GM21576 (cell line): Measurements from ENCODE around the gene FLT4.

Source experiments
- ATAC-seq: cut with Tn5 transposase; IDR thresholded peaks from one replicate; pipeline ENCODE4 v1.9.1; 2021; ENCODE audit warnings: mild to moderate bottlenecking, moderate library complexity; ENCODE audit not compliant: unreplicated experiment

FLT4 gene

DNA sequence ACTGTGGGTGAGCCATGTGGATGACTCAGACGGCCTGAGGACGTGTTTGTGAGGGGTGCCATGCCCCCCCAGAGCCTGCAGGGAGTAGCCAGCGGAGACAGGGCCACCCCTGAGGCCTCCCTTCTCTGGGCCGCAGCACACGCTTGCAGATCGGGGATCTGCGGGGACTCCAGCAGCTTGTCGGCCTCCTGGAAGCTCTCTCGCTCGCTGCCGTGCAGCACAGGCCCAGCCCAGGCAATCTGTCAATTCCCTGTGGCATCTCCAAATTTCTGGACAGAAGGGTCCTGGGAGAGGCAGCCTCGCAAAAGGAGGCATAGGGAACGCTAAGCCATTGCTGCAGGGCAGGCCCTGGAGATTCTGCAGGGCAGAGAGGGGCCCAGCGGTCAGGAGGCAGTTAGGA is 21.2 kb downstream of the FLT4 start:
- ATAC-seq = no peak

DNA sequence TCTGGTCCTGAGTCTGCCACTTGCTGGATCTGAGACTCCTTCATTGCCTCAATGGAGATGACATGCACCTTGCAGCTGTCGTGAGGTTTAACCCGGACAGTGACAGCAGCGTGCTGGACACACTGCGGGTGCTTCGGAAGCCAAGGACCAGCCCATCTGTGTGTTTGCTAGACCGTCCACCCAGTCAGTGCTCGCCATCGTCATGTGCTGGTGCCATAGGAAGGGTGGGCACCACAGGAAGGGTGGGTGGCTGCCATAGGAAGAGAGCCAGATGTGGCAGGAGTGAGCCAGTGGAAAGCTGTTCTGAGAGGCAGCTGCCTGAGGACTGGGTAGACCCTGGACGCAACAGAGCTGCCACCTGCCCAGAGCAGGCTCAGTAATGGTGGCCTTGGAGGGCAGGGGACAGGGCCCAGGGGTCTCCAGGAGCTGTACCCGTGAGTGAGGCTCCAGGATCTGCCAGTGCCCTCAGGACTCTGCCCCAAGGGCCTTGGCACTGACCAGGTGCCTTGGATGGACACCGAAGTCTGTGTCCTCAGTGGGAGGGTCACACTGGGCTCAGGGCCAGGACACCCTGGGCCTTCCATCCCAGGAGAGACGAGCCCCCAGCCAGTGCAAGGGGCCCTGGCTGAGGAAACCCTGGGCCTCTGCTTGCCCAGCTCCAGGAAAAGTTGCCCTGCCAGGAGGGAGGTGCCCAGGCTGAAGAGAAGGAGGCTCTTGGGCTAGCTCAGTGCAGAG is 21.8 kb downstream of the FLT4 start:
- no peak for ATAC-seq

DNA sequence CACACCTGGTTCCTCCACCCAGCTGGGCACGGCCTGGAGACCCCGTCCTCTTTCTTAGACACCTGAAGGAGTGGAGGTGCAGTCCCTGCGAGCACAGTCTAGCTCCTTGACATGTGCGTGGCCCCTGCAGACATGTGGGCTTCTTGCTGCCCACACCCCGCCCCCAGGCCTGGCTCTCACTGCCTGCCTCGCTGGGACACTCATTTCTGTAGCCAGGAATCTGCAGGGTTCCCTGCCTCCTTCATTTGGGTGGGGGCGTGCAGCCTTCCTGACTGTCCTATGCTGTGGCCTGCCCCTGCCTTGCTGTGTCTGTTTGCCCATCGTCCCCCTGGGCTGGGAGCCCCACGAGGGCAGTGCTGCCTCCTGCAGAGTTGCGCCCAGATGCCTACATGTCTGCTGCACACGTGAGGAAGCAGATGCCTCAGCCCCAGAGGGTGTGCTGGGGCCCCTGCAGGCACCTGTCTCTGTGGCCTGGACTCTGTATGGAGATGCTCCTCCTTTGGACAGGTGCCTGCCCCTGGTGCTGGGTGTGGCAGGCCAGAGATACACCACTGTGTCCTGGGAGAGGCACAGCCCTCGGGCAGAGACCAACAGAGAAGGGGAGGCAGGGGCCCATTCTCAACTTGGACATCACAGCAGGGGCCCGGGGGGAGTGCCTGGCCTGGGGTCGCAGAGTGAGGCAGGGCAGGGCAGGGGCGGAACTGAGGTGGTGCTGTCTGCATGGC is 22.6 kb downstream of the FLT4 start:
- ATAC-seq = no peak

DNA sequence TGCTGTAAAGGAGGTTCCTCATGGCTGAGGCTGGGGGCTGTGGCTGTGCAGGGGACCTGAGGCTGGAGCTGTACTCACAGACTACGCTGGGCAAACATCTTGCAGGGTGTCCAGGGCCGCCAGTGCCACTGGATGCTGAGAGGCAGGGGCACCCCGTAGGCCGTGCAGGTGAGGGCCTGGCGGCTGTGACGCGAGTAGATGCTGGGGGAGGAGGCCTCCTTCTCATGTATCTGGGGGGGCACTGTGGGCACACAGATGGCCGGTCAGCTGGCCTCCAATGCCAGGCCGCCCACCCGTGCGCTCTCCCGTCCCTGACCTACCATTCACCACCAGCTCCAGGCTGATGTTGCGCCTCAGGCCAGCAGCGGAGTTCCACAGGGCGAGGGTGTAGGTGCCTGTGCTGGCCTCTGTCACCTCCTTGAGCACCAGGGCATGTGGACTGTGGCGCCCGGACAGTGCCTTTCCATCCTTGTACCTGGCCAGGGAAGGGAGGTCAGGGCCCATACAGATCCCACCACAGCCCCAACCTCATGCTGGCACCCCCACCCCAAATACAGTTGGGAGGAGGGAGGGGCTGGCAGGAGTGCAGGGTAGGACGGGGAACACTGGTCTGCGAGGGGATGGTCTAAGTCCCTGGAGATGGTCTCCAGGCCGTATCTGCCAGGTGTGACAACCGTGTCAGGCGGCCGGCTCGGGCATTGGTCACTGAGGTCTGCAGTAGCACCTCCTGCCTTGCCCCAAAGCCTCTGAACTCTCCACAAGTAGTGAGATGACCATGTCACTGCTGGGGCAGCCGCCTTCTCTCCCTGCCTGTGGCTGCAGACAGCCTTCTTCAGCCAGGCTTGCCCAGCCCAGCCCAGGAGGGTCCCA is 23.4 kb downstream of the FLT4 start:
- no peak for ATAC-seq

DNA sequence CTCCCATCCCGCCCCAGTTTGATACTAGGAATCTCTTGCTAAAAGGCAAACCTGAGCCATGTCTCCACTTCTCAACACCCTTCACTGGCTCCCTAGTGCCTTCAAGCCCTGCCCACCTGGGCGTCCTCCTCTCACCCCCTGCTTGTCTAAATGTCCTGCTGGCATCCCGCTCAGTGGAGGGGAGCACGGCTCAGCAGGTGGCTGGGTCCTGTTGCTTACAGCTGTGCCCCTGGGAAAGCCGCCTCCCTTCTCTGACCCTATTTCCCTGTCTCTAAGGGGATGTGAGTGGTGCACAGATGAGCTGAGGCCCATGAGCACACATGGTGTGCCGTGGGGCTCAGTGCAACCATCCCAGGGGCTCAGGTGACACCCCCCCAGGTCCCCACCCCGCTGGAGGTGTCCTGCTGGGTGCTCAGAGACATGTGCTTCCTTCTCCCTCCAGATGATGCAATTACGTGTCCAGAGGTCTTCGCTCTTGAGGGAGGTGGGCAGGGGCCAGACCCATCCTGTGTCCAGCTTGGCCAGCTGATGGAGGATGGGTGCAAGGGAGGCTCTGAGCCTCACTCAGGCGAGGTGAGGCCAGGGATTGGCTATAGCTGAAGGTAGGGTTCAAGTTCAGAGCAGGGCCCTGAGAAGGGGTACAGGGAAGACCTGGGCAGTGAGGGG is 24.1 kb downstream of the FLT4 start:
- no peak for ATAC-seq

DNA sequence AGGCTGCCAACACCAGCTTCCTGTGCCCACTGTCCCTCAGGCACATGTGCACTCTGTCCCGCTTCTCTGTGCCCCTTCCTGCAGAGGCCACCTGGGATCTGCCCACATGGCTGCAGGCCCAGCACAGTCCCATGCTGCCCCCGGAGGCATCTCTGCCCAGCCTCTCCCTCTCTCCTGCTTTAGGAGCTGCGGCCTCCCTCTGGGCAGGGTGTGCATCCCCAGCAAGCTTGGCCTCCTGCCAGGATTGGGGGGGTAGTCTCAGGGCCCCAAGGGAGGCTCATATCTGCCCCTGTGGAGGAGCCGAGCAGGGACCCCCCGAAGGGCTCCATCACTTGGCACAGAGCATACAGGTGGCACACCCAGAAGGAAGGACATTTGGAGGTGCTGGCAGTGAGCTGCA is 24.8 kb downstream of the FLT4 start:
- ATAC-seq = no peak

DNA sequence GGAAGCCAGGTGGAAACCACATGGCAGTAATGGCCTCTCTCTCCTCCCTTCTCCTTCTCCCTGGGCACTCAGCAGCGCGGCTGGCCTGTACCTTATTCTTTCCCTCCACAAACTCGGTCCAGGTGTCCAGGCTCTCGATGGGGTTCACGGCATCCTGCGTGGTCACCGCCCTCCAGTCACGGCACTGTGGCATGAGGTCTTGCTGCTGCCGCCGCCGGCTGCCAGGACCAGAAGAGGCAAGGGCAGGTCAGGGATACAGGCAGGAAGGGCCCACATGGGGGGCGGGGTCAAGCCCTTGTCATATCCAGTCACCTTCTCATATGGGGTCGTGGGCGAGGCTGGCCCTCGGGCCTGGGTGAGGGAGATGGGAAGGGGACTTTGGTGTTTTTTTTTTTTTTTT is 25.6 kb downstream of the FLT4 start:
- ATAC-seq = no peak

DNA sequence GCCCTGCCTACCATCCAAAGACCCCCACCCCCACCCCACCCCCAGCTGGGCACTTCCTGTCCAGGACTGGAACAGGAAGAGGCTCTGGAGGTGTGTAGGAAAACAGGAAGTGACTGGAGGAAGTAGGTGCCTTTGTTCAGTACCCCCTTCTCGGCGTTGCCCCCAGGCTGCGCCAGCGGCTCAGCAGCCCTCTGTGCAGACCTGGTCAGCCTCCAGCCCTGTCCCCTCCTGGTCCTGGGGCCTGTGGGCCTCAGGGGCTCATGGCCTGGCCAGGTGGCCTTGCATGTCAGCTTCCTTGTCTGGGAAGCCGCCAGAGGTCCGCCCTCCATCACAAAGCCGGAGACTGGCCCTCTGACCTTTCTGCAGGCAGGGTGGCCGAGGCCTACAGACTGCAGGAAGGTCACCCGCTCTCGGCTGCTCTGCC is 26.0 kb downstream of the FLT4 start:
- ATAC-seq = no peak

DNA sequence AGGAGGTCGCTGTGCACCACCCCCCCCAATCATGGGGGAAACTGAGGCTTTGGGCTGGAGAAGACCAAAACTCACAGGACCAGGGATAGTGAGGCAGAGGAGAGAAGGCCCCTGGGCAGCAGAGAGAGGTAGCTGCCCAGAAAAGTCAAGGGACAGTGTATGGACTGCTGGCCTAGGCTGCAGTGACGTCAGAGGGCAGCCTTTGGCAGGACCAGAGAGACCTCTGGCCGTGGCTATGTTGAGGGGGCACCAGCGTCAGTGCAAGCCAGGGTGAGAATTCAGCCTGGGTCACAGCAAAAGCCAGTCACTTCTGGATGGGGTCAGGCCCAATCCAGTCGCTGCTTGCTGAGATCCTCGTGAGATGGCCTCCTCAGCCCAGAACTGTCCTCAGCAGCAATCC is 26.5 kb downstream of the FLT4 start:
- ATAC-seq = no peak

DNA sequence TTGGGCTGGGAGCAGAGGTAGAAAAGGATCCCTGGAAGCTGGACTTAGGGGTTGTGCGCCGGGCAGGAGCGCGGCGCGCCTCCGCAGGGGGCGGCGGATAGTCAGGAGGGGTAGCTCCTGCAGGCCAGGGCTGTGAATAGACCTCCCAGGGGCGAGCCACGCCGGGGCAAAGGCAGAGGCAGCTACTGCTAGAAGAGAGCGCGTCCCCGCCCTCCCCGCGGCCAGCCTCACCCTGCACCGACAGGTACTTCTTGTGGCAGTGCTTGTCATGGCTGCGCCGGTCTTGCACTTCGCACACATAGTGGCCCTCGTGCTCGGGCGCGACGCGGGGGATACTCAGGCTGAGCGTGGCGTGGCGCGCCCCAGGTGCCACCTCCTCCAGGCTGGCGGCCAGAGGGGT is 28.1 kb downstream of the FLT4 start:
- ATAC-seq = no peak

DNA sequence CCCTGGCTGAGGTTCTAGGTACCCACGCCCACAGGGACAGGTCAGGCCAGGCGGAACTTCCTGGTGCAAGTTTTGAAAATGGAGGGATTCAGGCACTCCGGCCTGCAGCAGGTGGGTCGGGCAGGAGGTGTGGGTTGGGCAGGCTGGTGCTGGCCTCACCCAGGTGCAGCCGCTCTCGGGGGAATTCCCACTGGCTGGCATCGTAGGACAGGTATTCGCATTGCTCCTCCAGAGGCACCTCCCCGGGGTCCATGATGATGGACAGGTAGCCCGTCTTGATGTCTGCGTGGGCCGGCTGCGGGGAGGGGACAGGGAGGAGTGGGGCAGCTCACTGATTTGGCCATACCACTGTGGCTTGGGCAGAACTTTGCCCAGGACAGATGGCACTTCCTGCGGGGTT is 29.4 kb downstream of the FLT4 start:
- no peak for ATAC-seq

DNA sequence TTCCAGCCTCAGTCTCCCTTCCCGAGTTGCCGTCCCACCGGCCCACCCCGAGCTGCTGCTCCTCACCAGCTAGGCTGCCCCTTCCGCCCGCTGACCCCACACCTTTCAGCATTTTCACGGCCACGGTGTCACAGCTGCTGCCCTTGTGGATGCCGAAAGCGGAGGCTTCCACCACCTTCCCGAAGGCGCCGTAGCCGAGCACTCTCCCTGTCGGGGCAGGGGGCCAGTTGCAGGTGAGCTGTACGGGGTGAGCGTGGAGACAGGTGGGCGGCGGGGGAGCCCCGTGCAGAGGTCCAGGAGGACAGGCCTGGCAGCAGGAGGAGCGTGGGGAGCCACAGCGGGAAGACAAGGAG is 29.9 kb downstream of the FLT4 start:
- no peak for ATAC-seq

DNA sequence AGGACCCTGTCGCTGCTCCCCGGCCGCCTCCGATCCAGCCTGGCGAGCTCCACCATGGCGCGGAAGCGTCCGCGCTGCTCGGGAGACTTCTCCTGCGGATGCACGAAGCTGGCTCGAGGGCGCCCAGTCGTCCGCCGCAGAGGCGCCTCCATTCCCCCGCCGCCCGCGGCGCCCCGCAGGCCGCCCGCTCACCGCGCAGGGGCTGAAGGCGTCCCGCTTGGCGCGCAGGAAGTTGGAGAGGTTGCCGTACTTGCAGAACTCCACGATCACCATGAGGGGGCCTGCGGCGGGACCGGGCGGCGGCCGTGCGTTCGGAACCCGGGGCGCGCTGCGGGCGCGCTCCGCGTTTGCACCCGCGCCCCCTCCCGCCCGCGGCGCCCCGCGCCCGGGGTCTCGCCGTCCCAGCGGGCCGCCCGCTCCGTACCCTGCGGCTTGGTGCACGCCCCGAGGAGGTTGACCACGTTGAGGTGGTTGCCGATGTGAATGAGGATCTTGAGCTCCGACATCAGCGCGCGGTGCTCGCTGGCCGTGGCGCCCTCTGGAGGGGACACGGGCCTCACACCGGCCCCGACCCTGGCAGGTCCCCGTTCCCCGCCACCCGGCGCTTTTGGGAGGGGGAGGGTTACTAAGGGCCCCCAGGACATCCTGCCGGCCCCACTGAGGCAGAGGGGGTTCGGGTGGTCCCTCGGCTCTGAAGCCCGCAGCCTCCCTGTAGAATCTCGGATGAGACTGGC is 30.4 kb downstream of the FLT4 start:
- no peak for ATAC-seq

DNA sequence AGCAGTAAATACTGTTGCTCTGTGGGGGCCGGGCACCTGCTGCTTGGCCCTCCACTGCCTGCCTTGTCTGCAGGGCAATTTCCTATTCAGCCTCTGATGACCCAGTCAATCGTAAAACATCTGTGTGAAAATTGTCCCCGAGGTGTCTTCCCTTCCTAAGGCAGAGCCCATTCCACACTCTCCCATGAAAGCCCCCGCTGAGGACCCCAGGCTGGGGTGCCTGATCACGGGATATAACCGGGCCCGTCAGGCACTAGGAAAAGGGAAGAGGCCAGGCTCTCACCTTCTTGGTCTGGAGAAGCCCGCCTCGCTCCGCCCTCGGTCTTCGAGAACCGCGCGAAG is 30.9 kb downstream of the FLT4 start:
- ATAC-seq = no peak

DNA sequence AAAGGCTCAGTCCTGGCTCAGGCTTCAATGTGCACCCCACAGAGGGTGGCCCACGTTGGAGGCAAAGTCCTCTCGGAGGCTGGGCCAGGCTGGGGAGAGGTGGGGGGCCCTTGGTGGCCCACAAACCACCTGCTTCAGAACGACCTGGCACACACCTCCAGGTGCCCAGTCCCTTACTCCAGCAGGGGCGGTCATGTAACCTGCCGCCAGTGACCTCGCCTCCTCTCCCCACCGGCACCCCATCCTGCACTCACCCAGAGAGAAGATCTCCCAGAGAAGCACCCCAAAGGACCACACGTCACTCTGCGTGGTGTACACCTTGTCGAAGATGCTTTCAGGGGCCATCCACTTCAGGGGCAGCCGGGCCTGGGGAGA is 35.6 kb downstream of the FLT4 start:
- ATAC-seq = no peak

DNA sequence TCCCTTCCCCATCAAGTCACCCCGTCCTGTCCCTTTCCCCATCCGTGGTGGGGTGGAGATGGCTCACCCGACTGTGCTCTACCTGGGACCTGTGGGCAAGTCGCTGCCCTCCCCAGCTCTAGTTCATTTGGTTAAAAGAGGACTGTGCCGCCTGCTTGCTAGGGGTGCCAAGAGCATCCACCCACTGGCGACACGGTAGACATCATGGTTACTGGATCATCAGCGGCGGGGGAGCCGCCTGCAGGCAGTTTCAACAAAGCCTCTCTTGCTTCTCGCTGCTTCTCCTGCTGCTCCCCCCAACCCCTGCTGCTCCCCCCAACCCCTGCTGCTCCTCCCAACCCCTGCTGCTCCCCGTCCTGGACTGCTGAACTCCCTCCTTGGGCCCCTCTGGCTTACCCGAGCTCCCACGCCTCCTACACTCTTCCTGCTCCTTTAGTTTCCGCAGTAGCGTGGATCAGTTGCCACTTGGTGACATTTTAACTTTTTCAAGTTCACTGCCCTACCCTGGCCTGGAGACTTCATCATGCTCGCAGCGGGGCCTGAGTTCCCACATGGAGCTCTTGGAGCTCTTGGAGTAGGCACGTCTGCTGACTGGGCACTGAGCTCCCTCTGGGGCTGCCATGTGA is 36.1 kb downstream of the FLT4 start:
- no peak for ATAC-seq

DNA sequence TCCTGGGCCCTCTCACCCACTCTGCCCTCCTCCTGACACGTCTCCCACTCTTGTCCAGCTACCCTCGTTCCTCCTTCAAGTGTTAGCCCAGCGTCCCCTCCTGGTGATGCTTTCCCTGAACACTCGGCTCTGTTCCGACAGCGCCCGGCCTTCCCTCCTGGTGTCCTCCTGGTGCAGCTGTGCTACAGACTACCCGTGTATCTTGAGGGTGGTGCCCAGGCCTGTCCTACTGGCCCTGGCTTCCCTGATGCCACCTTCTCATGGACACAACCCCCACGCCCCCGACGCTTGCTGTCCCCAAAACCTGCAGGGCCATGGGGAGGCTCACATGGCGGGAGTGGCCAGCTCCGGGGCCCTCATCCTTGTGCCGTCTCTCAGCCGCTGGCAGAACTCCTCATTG is 36.7 kb downstream of the FLT4 start:
- no peak for ATAC-seq

DNA sequence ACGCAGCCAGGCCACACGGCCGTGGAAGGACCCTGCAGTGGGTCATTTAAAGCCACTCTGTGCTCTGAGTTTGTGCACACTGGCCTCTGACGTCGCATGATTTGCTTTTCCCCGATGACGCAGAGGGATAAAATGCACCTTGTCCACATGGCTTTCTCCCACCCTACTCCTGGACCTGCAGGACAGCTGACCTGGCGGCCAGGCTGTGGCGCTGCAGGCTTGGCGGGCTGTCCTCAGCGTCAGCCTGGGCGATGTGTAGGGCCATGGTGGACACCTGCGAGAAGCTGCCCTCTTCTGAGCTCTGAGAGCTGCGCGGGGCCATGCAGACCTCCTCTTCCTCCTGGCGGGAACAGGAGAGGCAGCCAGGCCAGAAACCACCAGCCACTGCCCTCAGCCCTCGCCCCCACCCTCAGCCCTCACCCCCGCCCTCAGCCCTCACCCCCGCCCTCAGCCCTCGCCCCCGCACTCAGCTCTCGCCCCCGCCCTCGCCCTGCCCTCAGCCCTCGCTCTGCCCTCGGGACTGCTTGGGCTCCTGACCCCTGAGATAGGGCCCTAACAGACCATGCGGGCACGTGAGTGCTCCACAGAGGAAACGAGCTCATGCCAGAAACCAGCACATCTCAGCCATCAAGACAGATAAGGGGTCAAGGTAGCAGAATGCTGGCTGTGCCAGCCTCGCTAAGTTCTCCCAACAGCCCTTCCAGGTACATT is 38.1 kb downstream of the FLT4 start:
- no peak for ATAC-seq

DNA sequence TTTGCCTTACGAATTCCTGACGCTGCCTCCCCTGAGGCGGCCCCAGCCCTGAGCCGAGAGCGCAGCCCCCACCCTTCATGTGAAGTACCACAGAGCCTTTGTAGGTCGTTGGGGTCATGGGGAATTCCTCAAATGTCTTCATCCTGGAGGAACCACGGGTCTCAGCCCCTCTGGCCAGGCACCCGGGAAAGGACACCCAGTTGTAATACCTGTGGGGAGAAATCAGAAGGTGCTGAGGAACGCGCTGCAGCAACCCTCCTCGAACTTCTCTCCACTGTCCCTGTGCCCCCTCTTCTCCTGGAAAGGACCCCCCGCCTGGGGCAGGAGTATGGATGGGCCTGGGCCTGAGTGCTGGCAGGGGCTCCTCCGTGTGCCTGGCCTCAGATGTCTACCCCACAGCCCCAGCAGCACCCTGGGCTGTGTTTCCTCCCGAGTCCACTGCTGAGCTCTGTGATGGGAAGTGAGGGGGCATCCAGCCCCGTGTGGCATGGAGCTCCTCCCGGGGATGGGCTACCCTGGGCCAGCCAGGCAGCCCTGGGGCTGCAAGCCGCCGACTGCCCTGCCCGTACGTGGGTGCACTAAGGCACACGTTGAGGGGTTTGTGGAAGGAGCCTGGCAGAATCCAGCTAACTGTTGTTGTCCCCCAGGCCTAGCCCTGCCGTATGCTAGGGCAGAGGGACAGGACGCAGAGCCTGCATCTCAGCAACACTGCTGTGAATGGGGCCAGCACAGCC is 39.4 kb downstream of the FLT4 start:
- no peak for ATAC-seq
